Measurements from ENCODE around the gene SSMEM1.
"Not testable (repeated sequence)": the region's sequence is repeated elsewhere in the genome, so short reads cannot be mapped to it uniquely, and the experiment has no call there.

The SSMEM1 gene

GRCh38 chr7:130224210-130224609 is 16.6 kb downstream of the SSMEM1 start:
- no peak for FAIRE-seq
- TF ChIP-seq PAX5 (IDR thresholded peaks at IDR 0.05; ENCODE audit: insufficient read depth, low read length, severe bottlenecking): no peak
- TF ChIP-seq POLR2AphosphoS5 (IDR thresholded peaks at IDR 0.05; ENCODE audit: low read depth, low read length): no peak
- TF ChIP-seq SPI1 (IDR thresholded peaks at IDR 0.05; ENCODE audit: low read depth, low read length): no peak
- TF ChIP-seq TAF1 (IDR thresholded peaks at IDR 0.05; ENCODE audit: low read depth, low read length): no peak
- no peak for TF ChIP-seq POU2F2 (IDR thresholded peaks at IDR 0.05; ENCODE audit: low read depth, low read length)
- no peak for DNase-seq (ENCODE audit: insufficient read length, low spot score)

- not testable (repeated sequence) for DNase-seq (ENCODE audit: insufficient read length, low spot score); FAIRE-seq
Measured at GRCh38 chr7:130224923-130225322, 17.3 kb downstream of the SSMEM1 start.

- FAIRE-seq (no peak), DNase-seq (ENCODE audit: insufficient read length, low spot score) (no peak)
- TF ChIP-seq POLR2A (IDR thresholded peaks at IDR 0.05; ENCODE audit: low read depth, low read length) (no peak), POLR2AphosphoS5 (IDR thresholded peaks at IDR 0.05; ENCODE audit: low read depth, low read length) (no peak), TAF1 (IDR thresholded peaks at IDR 0.05; ENCODE audit: low read depth, low read length) (no peak)
Measured at GRCh38 chr7:130226333-130226732, 18.7 kb downstream of the SSMEM1 start.

GRCh38 chr7:130227883-130228575 is 20.4 kb downstream of the SSMEM1 start:
- no peak for DNase-seq (ENCODE audit: insufficient read length, low spot score)
- TF ChIP-seq SPI1 (IDR thresholded peaks at IDR 0.05; ENCODE audit: low read depth, low read length): no peak
- no peak for TF ChIP-seq TAF1 (IDR thresholded peaks at IDR 0.05; ENCODE audit: low read depth, low read length)
- no peak for TF ChIP-seq POU2F2 (IDR thresholded peaks at IDR 0.05; ENCODE audit: low read depth, low read length)
- TF ChIP-seq POLR2A (IDR thresholded peaks at IDR 0.05; ENCODE audit: low read depth, low read length): no peak
- no peak for TF ChIP-seq POLR2AphosphoS5 (IDR thresholded peaks at IDR 0.05; ENCODE audit: low read depth, low read length)
- TF ChIP-seq PAX5 (IDR thresholded peaks at IDR 0.05; ENCODE audit: insufficient read depth, low read length, severe bottlenecking): no peak
- no peak for FAIRE-seq

- no peak for DNase-seq (ENCODE audit: insufficient read length, low spot score)
- TF ChIP-seq POU2F2 (IDR thresholded peaks at IDR 0.05; ENCODE audit: low read depth, low read length) (no peak), SPI1 (IDR thresholded peaks at IDR 0.05; ENCODE audit: low read depth, low read length) (peak; percentile 38; the same call in 1 of the 2 replicates)
- FAIRE-seq: no peak
Measured at GRCh38 chr7:130228840-130229502, 21.3 kb downstream of the SSMEM1 start.

GRCh38 chr7:130229981-130230380 is 22.3 kb downstream of the SSMEM1 start:
- DNase-seq (ENCODE audit: insufficient read length, low spot score); FAIRE-seq: not testable (repeated sequence)

- FAIRE-seq (no peak), DNase-seq (ENCODE audit: insufficient read length, low spot score) (no peak)
- TF ChIP-seq POLR2A (IDR thresholded peaks at IDR 0.05; ENCODE audit: low read depth, low read length): no peak
- TF ChIP-seq POU2F2 (IDR thresholded peaks at IDR 0.05; ENCODE audit: low read depth, low read length): no peak
- TF ChIP-seq POLR2AphosphoS5 (IDR thresholded peaks at IDR 0.05; ENCODE audit: low read depth, low read length): no peak
- TF ChIP-seq SPI1 (IDR thresholded peaks at IDR 0.05; ENCODE audit: low read depth, low read length): no peak
- no peak for TF ChIP-seq PAX5 (IDR thresholded peaks at IDR 0.05; ENCODE audit: insufficient read depth, low read length, severe bottlenecking)
- no peak for TF ChIP-seq TAF1 (IDR thresholded peaks at IDR 0.05; ENCODE audit: low read depth, low read length)
Measured at GRCh38 chr7:130231792-130232191, 24.1 kb downstream of the SSMEM1 start.

- DNase-seq (ENCODE audit: insufficient read length, low spot score) (no peak), FAIRE-seq (no peak)
- TF ChIP-seq SPI1 (IDR thresholded peaks at IDR 0.05; ENCODE audit: low read depth, low read length) (no peak), PAX5 (IDR thresholded peaks at IDR 0.05; ENCODE audit: insufficient read depth, low read length, severe bottlenecking) (no peak), POLR2AphosphoS5 (IDR thresholded peaks at IDR 0.05; ENCODE audit: low read depth, low read length) (no peak), POU2F2 (IDR thresholded peaks at IDR 0.05; ENCODE audit: low read depth, low read length) (no peak), POLR2A (IDR thresholded peaks at IDR 0.05; ENCODE audit: low read depth, low read length) (no peak), TAF1 (IDR thresholded peaks at IDR 0.05; ENCODE audit: low read depth, low read length) (no peak)
Measured at GRCh38 chr7:130232209-130232608, 24.5 kb downstream of the SSMEM1 start.

GRCh38 chr7:130234078-130234477 is 26.4 kb downstream of the SSMEM1 start:
- no peak for DNase-seq (ENCODE audit: insufficient read length, low spot score)
- no peak for FAIRE-seq
- TF ChIP-seq TAF1 (IDR thresholded peaks at IDR 0.05; ENCODE audit: low read depth, low read length): no peak
- no peak for TF ChIP-seq POLR2A (IDR thresholded peaks at IDR 0.05; ENCODE audit: low read depth, low read length)
- TF ChIP-seq PAX5 (IDR thresholded peaks at IDR 0.05; ENCODE audit: insufficient read depth, low read length, severe bottlenecking): no peak
- TF ChIP-seq SPI1 (IDR thresholded peaks at IDR 0.05; ENCODE audit: low read depth, low read length): no peak
- TF ChIP-seq POLR2AphosphoS5 (IDR thresholded peaks at IDR 0.05; ENCODE audit: low read depth, low read length): no peak
- TF ChIP-seq POU2F2 (IDR thresholded peaks at IDR 0.05; ENCODE audit: low read depth, low read length): no peak

- DNase-seq (ENCODE audit: insufficient read length, low spot score); FAIRE-seq: not testable (repeated sequence)
Measured at GRCh38 chr7:130236361-130236760, 28.7 kb downstream of the SSMEM1 start.

GRCh38 chr7:130240240-130240639 is 32.6 kb downstream of the SSMEM1 start:
- DNase-seq (ENCODE audit: insufficient read length, low spot score) (no peak), FAIRE-seq (no peak)
- no peak for TF ChIP-seq POLR2A (IDR thresholded peaks at IDR 0.05; ENCODE audit: low read depth, low read length)
- TF ChIP-seq POU2F2 (IDR thresholded peaks at IDR 0.05; ENCODE audit: low read depth, low read length): no peak
- no peak for TF ChIP-seq SPI1 (IDR thresholded peaks at IDR 0.05; ENCODE audit: low read depth, low read length)
- TF ChIP-seq TAF1 (IDR thresholded peaks at IDR 0.05; ENCODE audit: low read depth, low read length): no peak
- no peak for TF ChIP-seq PAX5 (IDR thresholded peaks at IDR 0.05; ENCODE audit: insufficient read depth, low read length, severe bottlenecking)
- TF ChIP-seq POLR2AphosphoS5 (IDR thresholded peaks at IDR 0.05; ENCODE audit: low read depth, low read length): no peak
